GM12878 (cell line): ENCODE measurements around the gene ACTMAP.

Experiments
- SMAD1 ChIP-seq: fragments of 450-650 bp; IDR thresholded peaks from 2 replicates; pipeline ENCODE4 v1.6.1; 2018; ENCODE audit warnings: mild to moderate bottlenecking, low read depth; ENCODE audit not compliant: partially characterized antibody
- ZNF274 ChIP-seq: IDR thresholded peaks from one replicate; pipeline ENCODE4 v1.8.0; 2011; ENCODE audit not compliant: insufficient read length, insufficient read depth

- no peak for TF ChIP-seq SMAD1
- no peak for TF ChIP-seq ZNF274
Observed at GRCh38 chr19:40693150-40693788, 57.0 kb downstream of the ACTMAP start.
